Measurements from ENCODE around the gene C12orf43. TPM values are rescaled to one million over a fixed set of nuclear protein-coding genes. Genes with fewer than 3 reads are reported as not detected.

The C12orf43 gene
- total RNA-seq, 1 donor from 2014 or later: 20.2 TPM

DNA sequence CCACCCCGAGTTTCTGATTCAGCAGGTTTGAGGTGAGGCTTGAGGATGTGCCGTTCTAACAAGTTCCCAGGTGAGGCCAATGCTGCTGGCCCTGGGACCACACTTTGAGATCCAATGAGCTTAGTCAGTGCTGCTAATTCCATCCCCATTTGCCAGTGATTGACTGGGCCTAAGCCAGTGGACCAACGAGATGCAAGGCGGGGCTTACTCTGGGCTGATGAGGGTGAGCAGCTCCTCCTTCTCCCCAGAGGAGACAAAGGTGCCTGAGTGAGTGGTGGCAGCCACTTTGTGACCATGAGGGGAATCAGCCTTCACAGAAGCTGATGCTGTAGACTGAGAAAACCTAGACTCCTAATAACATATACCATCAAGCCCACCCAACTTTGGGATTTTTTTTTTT is 61.1 kb downstream of the C12orf43 start:
- H3K27ac Mint-ChIP-seq (ENCODE audit: unreplicated experiment): no peak overlapping the region
- no peaks in the 10 kb centered on the region for H3K9me3 Mint-ChIP-seq (ENCODE audit: unreplicated experiment)
- H3K4me1 Mint-ChIP-seq (ENCODE audit: unreplicated experiment): peaks cover 8% of the 10 kb centered on the region
- TF ChIP-seq, protein P1, sequence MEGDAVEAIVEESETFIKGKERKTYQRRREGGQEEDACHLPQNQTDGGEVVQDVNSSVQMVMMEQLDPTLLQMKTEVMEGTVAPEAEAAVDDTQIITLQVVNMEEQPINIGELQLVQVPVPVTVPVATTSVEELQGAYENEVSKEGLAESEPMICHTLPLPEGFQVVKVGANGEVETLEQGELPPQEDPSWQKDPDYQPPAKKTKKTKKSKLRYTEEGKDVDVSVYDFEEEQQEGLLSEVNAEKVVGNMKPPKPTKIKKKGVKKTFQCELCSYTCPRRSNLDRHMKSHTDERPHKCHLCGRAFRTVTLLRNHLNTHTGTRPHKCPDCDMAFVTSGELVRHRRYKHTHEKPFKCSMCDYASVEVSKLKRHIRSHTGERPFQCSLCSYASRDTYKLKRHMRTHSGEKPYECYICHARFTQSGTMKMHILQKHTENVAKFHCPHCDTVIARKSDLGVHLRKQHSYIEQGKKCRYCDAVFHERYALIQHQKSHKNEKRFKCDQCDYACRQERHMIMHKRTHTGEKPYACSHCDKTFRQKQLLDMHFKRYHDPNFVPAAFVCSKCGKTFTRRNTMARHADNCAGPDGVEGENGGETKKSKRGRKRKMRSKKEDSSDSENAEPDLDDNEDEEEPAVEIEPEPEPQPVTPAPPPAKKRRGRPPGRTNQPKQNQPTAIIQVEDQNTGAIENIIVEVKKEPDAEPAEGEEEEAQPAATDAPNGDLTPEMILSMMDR (IDR thresholded peaks at IDR 0.05; ENCODE audit: unreplicated experiment): no peak
- no peak for DNase-seq (ENCODE audit: low spot score)
- peaks cover 3% of the 10 kb centered on the region for H3K27me3 Mint-ChIP-seq (ENCODE audit: unreplicated experiment)
- no peaks in the 10 kb centered on the region for H3K36me3 Mint-ChIP-seq (ENCODE audit: low read depth, unreplicated experiment)
- H3K4me3 Mint-ChIP-seq (ENCODE audit: unreplicated experiment): no peak overlapping the region

DNA sequence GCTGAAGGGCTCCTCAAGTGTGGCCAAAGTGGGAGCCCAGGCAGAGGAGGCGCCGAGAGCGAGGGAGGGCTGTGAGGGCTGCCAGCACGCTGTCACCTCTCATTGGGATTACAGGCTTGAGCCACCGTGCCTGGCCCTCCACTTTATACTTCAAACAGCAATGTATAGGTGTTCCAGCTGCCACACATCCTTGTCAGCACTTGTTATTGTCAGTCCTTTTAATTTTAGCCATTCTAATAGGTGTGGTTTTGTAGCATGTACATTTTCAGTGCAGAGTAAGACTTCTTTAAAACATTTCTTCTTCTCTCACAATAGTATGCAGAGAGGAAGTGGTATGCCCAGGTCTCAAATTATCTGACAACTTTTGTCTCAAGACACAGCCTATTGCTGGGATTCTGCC is 65.5 kb downstream of the C12orf43 start:
- no peak for DNase-seq (ENCODE audit: low spot score)
- no peaks in the 10 kb centered on the region for H3K9me3 Mint-ChIP-seq (ENCODE audit: unreplicated experiment)
- no peaks in the 10 kb centered on the region for H3K4me1 Mint-ChIP-seq (ENCODE audit: unreplicated experiment)
- H3K4me3 Mint-ChIP-seq (ENCODE audit: unreplicated experiment): no peak overlapping the region
- TF ChIP-seq, protein P1 (IDR thresholded peaks at IDR 0.05; ENCODE audit: unreplicated experiment): no peak
- H3K36me3 Mint-ChIP-seq (ENCODE audit: low read depth, unreplicated experiment): no peaks in the 10 kb centered on the region
- peaks cover 4% of the 10 kb centered on the region for H3K27me3 Mint-ChIP-seq (ENCODE audit: unreplicated experiment)
- no peak overlapping the region for H3K27ac Mint-ChIP-seq (ENCODE audit: unreplicated experiment)

Other genes starting within 250 kb of the C12orf43 start
- gene SPPL3, start 112.1 kb downstream of the C12orf43 start, total RNA-seq (ENCODE audit: unreplicated experiment): 55.4 TPM
- not detected for gene HNF1A, start 37.9 kb downstream of the C12orf43 start, total RNA-seq (ENCODE audit: unreplicated experiment)
- gene OASL, start 22.8 kb upstream of the C12orf43 start, total RNA-seq (ENCODE audit: unreplicated experiment): not detected
- 0.82 TPM for gene P2RX7, start 116.4 kb upstream of the C12orf43 start, total RNA-seq (ENCODE audit: unreplicated experiment)
- gene P2RX4, start 193.6 kb upstream of the C12orf43 start, total RNA-seq (ENCODE audit: unreplicated experiment): 20.0 TPM